ENCODE measurements around the gene PAK1IP1.
A peak's percentile ranks its signal among the peaks of the same experiment; 100 is the strongest.
"Not testable (repeated sequence)": the region's sequence is repeated elsewhere in the genome, so short reads cannot be mapped to it uniquely, and the experiment has no call there.

The PAK1IP1 gene

GRCh38 chr6:10725716-10726115 is 30.9 kb downstream of the PAK1IP1 start:
- no peak for DNase-seq
- Histone ChIP-seq H3K36me3 (peaks cover 51% of the 10 kb centered on the region), H3K27ac (no peak overlapping the region), H3K4me3 (ENCODE audit: low read depth, low read length) (no peak overlapping the region), H3K9me3 (ENCODE audit: severe bottlenecking) (no peaks in the 10 kb centered on the region), H3K27me3 (ENCODE audit: insufficient read depth, low read depth, severe bottlenecking) (no peaks in the 10 kb centered on the region)
- TF ChIP-seq CTCF (IDR thresholded peaks at IDR 0.05; ENCODE audit: low read depth, low read length), result no peak

GRCh38 chr6:10730254-10730653 is 35.5 kb downstream of the PAK1IP1 start:
- Histone ChIP-seq H3K27me3 (ENCODE audit: insufficient read depth, low read depth, severe bottlenecking) (no peaks in the 10 kb centered on the region), H3K36me3 (peaks cover 72% of the 10 kb centered on the region), H3K27ac (no peak overlapping the region), H3K4me3 (ENCODE audit: low read depth, low read length) (no peak overlapping the region), H3K9me3 (ENCODE audit: severe bottlenecking) (no peaks in the 10 kb centered on the region)
- TF ChIP-seq CTCF (IDR thresholded peaks at IDR 0.05; ENCODE audit: low read depth, low read length), result no peak
- no peak for DNase-seq

- H3K27ac ChIP-seq, result no peak overlapping the region
- H3K9me3 ChIP-seq (ENCODE audit: severe bottlenecking), result no peaks in the 10 kb centered on the region
- peaks cover 50% of the 10 kb centered on the region for H3K36me3 ChIP-seq
- no peaks in the 10 kb centered on the region for H3K27me3 ChIP-seq (ENCODE audit: insufficient read depth, low read depth, severe bottlenecking)
- no peak for TF ChIP-seq CTCF (IDR thresholded peaks at IDR 0.05; ENCODE audit: low read depth, low read length)
- no peak overlapping the region for H3K4me3 ChIP-seq (ENCODE audit: low read depth, low read length)
- peak; percentile 4 for DNase-seq
Measured at GRCh38 chr6:10733151-10733715, 38.5 kb downstream of the PAK1IP1 start.

- H3K27me3 ChIP-seq (ENCODE audit: insufficient read depth, low read depth, severe bottlenecking), result no peaks in the 10 kb centered on the region
- no peak for TF ChIP-seq CTCF (IDR thresholded peaks at IDR 0.05; ENCODE audit: low read depth, low read length)
- H3K36me3 ChIP-seq, result peaks cover 44% of the 10 kb centered on the region
- H3K4me3 ChIP-seq (ENCODE audit: low read depth, low read length), result no peak overlapping the region
- H3K27ac ChIP-seq, result no peak overlapping the region
- DNase-seq, result no peak
- H3K9me3 ChIP-seq (ENCODE audit: severe bottlenecking), result no peaks in the 10 kb centered on the region
Measured at GRCh38 chr6:10733863-10734262, 39.1 kb downstream of the PAK1IP1 start.

- H3K9me3 ChIP-seq (ENCODE audit: severe bottlenecking), result peaks cover 3% of the 10 kb centered on the region
- H3K36me3 ChIP-seq, result peaks cover 21% of the 10 kb centered on the region
- no peak for TF ChIP-seq CTCF (IDR thresholded peaks at IDR 0.05; ENCODE audit: low read depth, low read length)
- no peak for DNase-seq
- H3K4me3 ChIP-seq (ENCODE audit: low read depth, low read length), result no peak overlapping the region
- no peaks in the 10 kb centered on the region for H3K27me3 ChIP-seq (ENCODE audit: insufficient read depth, low read depth, severe bottlenecking)
- no peak overlapping the region for H3K27ac ChIP-seq
Measured at GRCh38 chr6:10736731-10737130, 42.0 kb downstream of the PAK1IP1 start.

- DNase-seq, result peak; percentile 5
- TF ChIP-seq CTCF (IDR thresholded peaks at IDR 0.05; ENCODE audit: low read depth, low read length), result no peak
- Histone ChIP-seq H3K27ac (no peak overlapping the region), H3K4me3 (ENCODE audit: low read depth, low read length) (no peak overlapping the region), H3K36me3 (no peaks in the 10 kb centered on the region), H3K27me3 (ENCODE audit: insufficient read depth, low read depth, severe bottlenecking) (no peaks in the 10 kb centered on the region), H3K9me3 (ENCODE audit: severe bottlenecking) (peaks cover 5% of the 10 kb centered on the region)
Measured at GRCh38 chr6:10740061-10740460, 45.3 kb downstream of the PAK1IP1 start.

GRCh38 chr6:10741643-10742042 is 46.9 kb downstream of the PAK1IP1 start:
- H3K36me3 ChIP-seq; H3K27me3 ChIP-seq (ENCODE audit: insufficient read depth, low read depth, severe bottlenecking); DNase-seq; H3K4me3 ChIP-seq (ENCODE audit: low read depth, low read length); H3K9me3 ChIP-seq (ENCODE audit: severe bottlenecking); H3K27ac ChIP-seq: not testable (repeated sequence)

Data from WERI-Rb-1 (cell line).